Choroid plexus epithelial cell (primary cell): ENCODE data around the gene ZFYVE26.
A peak's percentile ranks its signal among the peaks of the same experiment; 100 is the strongest.

Experiments
- DNase-seq: peaks from one replicate; pipeline ENCODE4 v3.0.0-alpha.2; 2010; ENCODE audit warnings: low read depth
- H3K4me3 ChIP-seq: 2 replicates; pipeline ENCODE4 v1.5.1; 2011; ENCODE audit warnings: low read depth, mild to moderate bottlenecking, control low read depth, low read length, moderate library complexity
- CTCF ChIP-seq: conservative IDR thresholded peaks from 2 replicates; pipeline ENCODE4 v1.5.1; 2011; ENCODE audit warnings: low read depth, mild to moderate bottlenecking, control low read depth, inconsistent platforms, low read length, moderate library complexity

The ZFYVE26 gene

DNA sequence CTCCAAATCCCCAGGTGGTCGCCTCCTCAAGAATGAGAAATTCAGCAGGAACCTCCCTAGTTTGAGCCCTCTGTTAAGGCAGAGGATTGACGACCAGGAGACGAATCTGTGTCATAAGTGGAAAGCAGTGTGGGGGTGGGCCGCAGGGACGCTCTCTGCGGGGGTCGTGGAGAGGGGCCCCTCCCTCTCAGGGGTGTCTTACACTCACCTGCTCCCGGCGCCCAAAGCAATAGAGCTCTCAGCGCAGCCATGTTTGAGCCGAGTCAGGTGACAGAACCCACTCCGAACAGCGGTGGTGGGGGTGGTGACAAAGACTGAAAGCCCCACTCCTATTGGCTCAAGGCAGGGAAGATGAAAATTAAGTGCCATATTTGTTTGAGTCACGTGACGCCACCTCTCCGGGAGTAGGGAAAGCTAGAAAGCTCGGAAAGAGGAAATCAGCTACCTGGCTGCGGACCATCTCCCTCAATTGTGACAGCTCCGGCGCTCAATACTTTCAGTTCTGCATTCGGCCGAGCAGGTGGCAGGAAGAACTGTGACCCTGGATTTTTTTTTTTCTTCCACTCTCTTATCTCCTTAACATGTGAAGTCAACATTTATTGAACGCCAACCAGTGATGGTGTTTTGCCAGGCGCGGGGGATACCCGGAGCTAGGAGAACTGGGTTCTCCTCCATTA is at the start of gene ZFYVE26:
Gene ZFYVE26 (minus strand): TSS at position 265 of the 677 bp plus-strand sequence. CDS start 627 bp downstream, outside the sequence.
- no peak for TF ChIP-seq CTCF
- H3K4me3 ChIP-seq = peak within 1 kb of the TSS; percentile 76
- DNase-seq = peak; percentile 97

GRCh38 chr14:67863223-67863622 is 46.8 kb upstream of the ZFYVE26 start:
- DNase-seq = no peak
- no peak overlapping the region for H3K4me3 ChIP-seq
- no peak for TF ChIP-seq CTCF

DNA sequence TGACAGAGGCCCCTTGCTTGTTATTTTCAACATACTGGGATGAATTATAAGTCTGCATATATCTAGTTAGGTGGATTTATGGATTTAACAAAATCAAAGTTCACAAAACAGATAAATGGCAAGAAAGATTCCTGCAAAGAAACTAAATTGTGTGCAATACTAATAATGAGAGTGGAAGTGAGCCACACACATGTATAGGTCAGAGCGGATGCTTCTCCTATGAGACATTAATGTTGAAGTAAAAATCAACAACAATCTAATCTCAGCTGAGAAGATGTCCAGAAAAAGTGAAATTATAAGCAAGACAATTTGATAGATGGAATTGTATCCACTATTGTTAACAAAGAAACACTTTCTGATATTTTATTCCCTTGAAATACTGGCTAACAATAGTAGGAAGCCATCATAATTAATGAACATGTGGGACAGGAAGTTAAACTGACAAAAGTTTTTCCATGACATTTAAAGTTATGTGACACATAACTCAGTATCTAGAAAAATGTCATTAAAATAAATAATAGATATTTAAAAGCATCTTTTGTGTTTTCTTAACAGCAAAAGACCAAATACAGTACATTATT is 42.9 kb upstream of the ZFYVE26 start:
- no peak for DNase-seq
- no peak for TF ChIP-seq CTCF
- no peak overlapping the region for H3K4me3 ChIP-seq

- no peak overlapping the region for H3K4me3 ChIP-seq
- DNase-seq = no peak
- TF ChIP-seq CTCF = no peak
Measured at GRCh38 chr14:67857778-67858350, 41.5 kb upstream of the ZFYVE26 start.

DNA sequence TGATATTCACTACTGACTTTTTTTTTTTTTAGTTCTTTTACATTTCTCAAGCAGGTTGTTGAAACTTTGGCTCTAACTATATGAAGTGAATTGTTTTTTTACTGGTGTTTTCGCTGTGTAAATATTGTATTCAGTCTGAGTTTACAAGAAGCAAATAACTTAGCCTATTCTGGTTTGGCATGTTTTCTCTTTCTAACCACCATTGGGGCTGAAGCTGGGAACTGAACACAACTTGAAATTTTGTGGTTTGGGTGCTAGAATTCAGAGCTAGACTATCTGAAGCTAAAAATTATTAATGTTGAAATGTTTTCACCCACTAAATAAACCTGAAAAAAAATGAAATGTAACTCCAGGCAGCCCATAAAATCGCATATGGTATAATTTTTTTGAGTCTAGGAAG is 40.4 kb upstream of the ZFYVE26 start:
- no peak overlapping the region for H3K4me3 ChIP-seq
- DNase-seq = peak; percentile 55
- no peak for TF ChIP-seq CTCF

DNA sequence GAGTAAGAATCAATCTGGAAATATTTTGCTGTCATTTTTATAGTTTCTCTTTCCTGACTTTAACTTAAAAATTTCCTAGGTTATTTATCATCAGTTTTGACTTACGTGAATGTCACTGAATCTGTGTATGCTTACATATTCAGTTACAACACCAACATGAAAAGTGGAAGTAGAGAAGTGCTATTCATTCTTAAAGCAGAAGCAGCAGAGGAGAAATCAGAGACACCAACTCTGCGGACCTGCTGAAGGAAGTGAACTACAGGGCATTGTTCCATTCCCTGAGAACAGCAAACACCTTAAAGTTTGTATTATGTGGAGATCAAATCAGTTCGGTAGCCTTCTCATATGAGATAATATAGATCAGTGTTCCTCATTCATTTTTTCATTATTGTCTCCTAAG is 37.3 kb upstream of the ZFYVE26 start:
- TF ChIP-seq CTCF = no peak
- DNase-seq = no peak
- H3K4me3 ChIP-seq = no peak overlapping the region
